G401 (cell line): Measurements from ENCODE around the gene ERVMER34-1. TPM values are rescaled to one million over a fixed set of nuclear protein-coding genes. Genes with fewer than 3 reads are reported as not detected.

Experiments used
- DNase-seq: peaks from one replicate; pipeline ENCODE4 v3.0.0-alpha.2; 2015; ENCODE audit warnings: low spot score
- in situ Hi-C: cut with HindIII; loops from 2 replicates; pipeline ENCODE4 v1.10.0; 2016; ENCODE audit warnings: low sequenced_read_pairs, mixed read lengths
- total RNA-seq: library from RNA; depleted of rRNA; stranded (reverse); fragments of >200 nt; shearing (Covaris generic); gene quantifications from 2 replicates; pipeline ENCODE4 v1.2.3, GENCODE V29; 2014; rRNA removed

ERVMER34-1 gene
- not detected in 2 replicates for total RNA-seq

GRCh38 chr4:52750819-52751486, at the start of gene ERVMER34-1:
Gene ERVMER34-1, minus strand, starts transcription at chr4:52751425. Its CDS starts 5,905 bp downstream, at chr4:52745520.
- DNase-seq = no peak
- in situ Hi-C loops = no loop called here

- DNase-seq = no peak
- in situ Hi-C loops = no loop called here
Measured at GRCh38 chr4:52799813-52800212, 48.6 kb upstream of the ERVMER34-1 start.

GRCh38 chr4:52795533-52795932, 44.3 kb upstream of the ERVMER34-1 start:
- DNase-seq = no peak
- in situ Hi-C loops = no loop called here

GRCh38 chr4:52791936-52792335, 40.7 kb upstream of the ERVMER34-1 start:
- DNase-seq = no peak
- in situ Hi-C loops = no loop called here

- in situ Hi-C loops = no loop called here
- DNase-seq = no peak
Measured at GRCh38 chr4:52789774-52790173, 38.5 kb upstream of the ERVMER34-1 start.

- peak; percentile 12 for DNase-seq
- in situ Hi-C loops = no loop called here
Measured at GRCh38 chr4:52788806-52789205, 37.6 kb upstream of the ERVMER34-1 start.

- DNase-seq = no peak
- in situ Hi-C loops = no loop called here
Measured at GRCh38 chr4:52783069-52783468, 31.8 kb upstream of the ERVMER34-1 start.

- no peak for DNase-seq
- in situ Hi-C loops = no loop called here
Measured at GRCh38 chr4:52780617-52781354, 29.6 kb upstream of the ERVMER34-1 start.

GRCh38 chr4:52780206-52780605, 29.0 kb upstream of the ERVMER34-1 start:
- DNase-seq = no peak
- in situ Hi-C loops = no loop called here

- in situ Hi-C loops = no loop called here
- no peak for DNase-seq
Measured at GRCh38 chr4:52760256-52760655, 9.0 kb upstream of the ERVMER34-1 start.

GRCh38 chr4:52755426-52755825, 4.2 kb upstream of the ERVMER34-1 start:
- no peak for DNase-seq
- in situ Hi-C loops = no loop called here

GRCh38 chr4:52752936-52753335, 1.7 kb upstream of the ERVMER34-1 start:
- no peak for DNase-seq
- in situ Hi-C loops = no loop called here

- in situ Hi-C loops = no loop called here
- DNase-seq = peak; percentile 56
Measured at GRCh38 chr4:52751487-52751911, 274 bp upstream of the ERVMER34-1 start.

- no peak for DNase-seq
- in situ Hi-C loops = no loop called here
Measured at GRCh38 chr4:52750213-52750612, 1.0 kb downstream of the ERVMER34-1 start.

- in situ Hi-C loops = no loop called here
- no peak for DNase-seq
Measured at GRCh38 chr4:52748432-52748831, 2.8 kb downstream of the ERVMER34-1 start.

GRCh38 chr4:52744588-52744987, 6.6 kb downstream of the ERVMER34-1 start:
- in situ Hi-C loops = no loop called here
- no peak for DNase-seq

GRCh38 chr4:52743444-52744019, 7.7 kb downstream of the ERVMER34-1 start:
- no peak for DNase-seq
- in situ Hi-C loops = no loop called here

- no peak for DNase-seq
- in situ Hi-C loops = no loop called here
Measured at GRCh38 chr4:52729586-52729985, 21.6 kb downstream of the ERVMER34-1 start.

- DNase-seq = no peak
- in situ Hi-C loops = no loop called here
Measured at GRCh38 chr4:52728691-52729240, 22.5 kb downstream of the ERVMER34-1 start.
